ENCODE results near the gene PDSS2. TPM values are rescaled to one million over a fixed set of nuclear protein-coding genes. Genes with fewer than 3 reads are reported as not detected.
"Not testable (repeated sequence)": the region's sequence is repeated elsewhere in the genome, so short reads cannot be mapped to it uniquely, and the experiment has no call there.

The PDSS2 gene
- total RNA-seq, 4 donors from 2014 or later = 6.5 to 9.6 (median 8.8) TPM

DNA sequence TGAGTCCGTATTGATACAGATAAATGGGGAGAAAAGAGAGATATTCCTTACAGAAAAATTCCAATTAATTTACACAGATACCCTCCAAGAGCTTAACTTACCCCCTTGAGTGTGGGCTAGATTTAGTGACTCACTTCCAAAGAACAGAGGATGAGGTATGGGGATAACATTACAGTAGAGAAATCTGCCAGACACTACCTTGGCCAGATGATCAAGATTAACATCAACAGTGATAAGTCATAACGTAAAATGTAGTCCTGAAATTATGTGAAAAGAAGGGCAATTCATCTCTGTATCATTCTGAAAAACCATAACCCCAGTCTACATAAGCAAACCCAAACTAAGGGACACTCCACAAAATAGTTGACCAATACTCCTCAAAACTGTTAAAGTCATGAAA is 69.3 kb downstream of the PDSS2 start:
- ATAC-seq (ENCODE audit: low FRiP score) (no peak), DNase-seq (ENCODE audit: low spot score) (no peak)
- TF ChIP-seq, protein P1, sequence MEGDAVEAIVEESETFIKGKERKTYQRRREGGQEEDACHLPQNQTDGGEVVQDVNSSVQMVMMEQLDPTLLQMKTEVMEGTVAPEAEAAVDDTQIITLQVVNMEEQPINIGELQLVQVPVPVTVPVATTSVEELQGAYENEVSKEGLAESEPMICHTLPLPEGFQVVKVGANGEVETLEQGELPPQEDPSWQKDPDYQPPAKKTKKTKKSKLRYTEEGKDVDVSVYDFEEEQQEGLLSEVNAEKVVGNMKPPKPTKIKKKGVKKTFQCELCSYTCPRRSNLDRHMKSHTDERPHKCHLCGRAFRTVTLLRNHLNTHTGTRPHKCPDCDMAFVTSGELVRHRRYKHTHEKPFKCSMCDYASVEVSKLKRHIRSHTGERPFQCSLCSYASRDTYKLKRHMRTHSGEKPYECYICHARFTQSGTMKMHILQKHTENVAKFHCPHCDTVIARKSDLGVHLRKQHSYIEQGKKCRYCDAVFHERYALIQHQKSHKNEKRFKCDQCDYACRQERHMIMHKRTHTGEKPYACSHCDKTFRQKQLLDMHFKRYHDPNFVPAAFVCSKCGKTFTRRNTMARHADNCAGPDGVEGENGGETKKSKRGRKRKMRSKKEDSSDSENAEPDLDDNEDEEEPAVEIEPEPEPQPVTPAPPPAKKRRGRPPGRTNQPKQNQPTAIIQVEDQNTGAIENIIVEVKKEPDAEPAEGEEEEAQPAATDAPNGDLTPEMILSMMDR (IDR thresholded peaks at IDR 0.05) = no peak

DNA sequence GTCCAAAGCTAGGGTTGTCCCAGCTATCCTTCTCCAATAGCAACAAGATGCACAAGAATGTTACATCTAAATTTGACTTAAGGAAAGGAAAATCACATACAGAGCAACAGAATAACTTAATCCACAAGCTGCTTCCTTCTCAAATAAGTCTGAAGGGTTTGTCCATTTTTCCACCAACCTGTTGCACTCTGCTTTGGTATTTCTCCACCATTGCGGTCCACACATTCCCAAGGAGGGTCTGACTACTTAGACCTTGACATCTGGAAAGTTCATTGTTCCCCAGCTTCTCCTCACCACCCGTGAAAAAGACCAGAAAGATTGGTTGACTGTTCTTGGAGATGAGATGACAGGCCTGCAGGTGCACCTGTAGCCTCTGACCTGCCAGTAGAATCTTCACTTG is 72.5 kb downstream of the PDSS2 start:
- no peak for ATAC-seq (ENCODE audit: low FRiP score)
- no peak for DNase-seq (ENCODE audit: low spot score)
- TF ChIP-seq, protein P1 (IDR thresholded peaks at IDR 0.05) = no peak

DNA sequence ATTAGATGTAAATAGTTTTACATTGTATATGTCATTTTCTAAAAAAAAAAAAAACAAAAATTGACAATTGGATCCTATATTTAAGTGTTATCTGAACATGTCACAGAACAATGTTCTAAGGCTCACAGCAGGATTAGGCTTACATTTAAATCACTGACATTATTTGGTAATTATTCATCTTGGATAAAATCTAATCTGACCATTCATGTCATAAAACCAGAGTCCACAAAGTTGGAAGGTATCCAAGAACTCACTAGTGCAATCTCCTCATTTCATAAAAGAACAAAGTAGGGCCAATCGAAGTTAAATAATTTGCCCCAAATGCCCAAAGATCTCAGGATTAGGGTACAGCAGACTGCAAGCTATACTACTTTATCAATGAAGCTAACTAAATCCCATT is 73.0 kb downstream of the PDSS2 start:
- ATAC-seq (ENCODE audit: low FRiP score) (no peak), DNase-seq (ENCODE audit: low spot score) (no peak)
- TF ChIP-seq, protein P1 (IDR thresholded peaks at IDR 0.05) = no peak

DNA sequence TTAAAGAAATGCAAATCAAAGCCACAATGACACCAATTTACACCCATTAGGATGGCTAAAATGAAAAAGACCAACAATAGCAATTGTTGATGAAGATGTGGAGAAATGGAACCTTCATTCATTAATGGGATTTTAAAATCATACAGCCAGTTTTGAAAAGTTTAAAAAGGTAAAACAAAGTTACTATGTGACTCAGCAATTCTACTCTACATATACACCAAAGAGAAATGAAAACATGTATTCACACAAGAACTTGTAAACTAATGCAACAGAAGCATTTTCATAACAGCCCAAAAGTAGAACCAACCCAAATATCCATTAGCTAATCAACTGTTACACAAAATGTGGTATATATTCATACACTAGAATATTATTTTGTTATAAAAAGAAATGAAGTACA is 75.7 kb downstream of the PDSS2 start:
- DNase-seq (ENCODE audit: low spot score) (no peak), ATAC-seq (ENCODE audit: low FRiP score) (no peak)
- TF ChIP-seq, protein P1 (IDR thresholded peaks at IDR 0.05) = no peak

DNA sequence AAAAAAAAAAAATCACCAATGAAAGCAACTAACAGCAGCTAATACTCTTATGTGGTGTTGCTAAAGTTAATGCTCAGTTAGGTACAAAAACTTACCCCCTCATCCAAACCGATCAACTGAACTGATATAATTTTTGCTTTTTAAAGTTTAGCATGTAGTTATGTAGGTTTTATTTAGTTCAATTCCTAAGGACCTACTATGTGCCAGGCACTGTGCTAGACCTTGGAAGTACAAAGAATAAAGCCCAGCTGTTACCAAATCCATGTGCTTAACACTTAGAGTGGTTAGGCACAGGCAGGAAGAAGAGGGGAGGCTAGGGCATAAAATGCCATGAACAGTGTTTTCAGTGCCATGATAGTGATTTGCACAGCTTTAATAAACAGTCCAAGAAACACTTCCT is 85.1 kb downstream of the PDSS2 start:
- TF ChIP-seq, protein P1 (IDR thresholded peaks at IDR 0.05) = no peak
- no peak for ATAC-seq (ENCODE audit: low FRiP score)

DNA sequence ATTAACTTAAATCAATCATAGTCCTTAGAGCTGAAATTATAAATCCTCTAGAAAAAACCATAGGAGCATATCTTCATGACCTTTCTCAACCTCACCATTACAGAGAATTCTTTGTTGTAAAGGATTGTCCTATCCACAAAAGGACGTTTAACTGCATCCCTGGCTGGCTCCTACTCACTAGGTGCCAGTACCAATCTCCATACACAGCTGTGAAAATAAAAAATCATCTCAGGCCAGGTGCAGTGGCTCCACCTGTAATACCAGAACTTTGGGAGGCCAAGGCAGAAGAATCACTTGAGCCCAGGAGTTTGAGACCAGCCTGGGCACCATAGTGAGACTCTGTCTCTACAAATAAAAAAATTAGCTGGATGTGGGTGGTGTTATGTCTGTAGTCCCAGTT is 89.9 kb downstream of the PDSS2 start:
- DNase-seq (ENCODE audit: low spot score) (no peak), ATAC-seq (ENCODE audit: low FRiP score) (no peak)
- TF ChIP-seq, protein P1 (IDR thresholded peaks at IDR 0.05) = no peak

More for the DNA sequence above, 85.1 kb downstream of the PDSS2 start:
- DNase-seq (ENCODE audit: low spot score) = no peak

DNA sequence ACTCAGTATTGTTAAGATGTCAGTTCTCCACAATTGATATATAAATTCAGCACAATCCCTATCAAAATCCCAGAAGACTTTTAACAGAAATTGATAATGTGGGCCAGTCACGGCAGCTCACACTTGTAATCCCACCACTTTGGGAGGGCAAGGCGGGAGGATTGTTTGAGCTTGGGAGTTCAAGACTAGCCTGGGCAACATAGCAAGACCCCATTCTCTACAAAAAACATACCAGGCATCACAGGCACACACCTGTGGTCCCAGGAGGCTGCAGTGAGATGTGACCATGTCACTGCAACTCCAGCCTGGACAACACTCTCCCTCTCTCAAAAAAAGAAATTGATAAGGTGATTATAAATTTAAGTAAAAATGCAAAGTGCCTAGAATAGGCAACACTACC is 90.9 kb downstream of the PDSS2 start:
- no peak for ATAC-seq (ENCODE audit: low FRiP score)
- TF ChIP-seq, protein P1 (IDR thresholded peaks at IDR 0.05) = no peak
- no peak for DNase-seq (ENCODE audit: low spot score)

DNA sequence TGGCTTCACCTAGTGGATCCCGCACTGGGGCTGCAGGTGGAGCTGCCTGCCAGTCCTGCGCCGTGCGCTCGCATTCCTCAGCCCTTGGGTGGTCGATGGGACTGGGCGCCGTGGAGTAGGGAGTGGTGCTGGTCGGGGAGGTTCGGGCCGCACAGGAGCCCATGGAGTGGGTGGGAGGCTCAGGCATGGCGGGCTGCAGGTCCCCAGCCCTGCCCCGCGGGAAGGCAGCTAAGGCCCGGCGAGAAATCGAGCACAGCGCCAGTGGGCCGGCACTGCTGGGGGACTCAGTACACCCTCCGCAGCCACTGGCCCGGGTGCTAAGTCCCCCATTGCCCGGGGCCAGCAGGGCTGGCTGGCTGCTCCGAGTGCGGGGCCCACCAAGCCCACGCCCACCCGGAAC is 95.2 kb downstream of the PDSS2 start:
- not testable (repeated sequence) for DNase-seq (ENCODE audit: low spot score); ATAC-seq (ENCODE audit: low FRiP score)
